H1 (cell line): Measurements from ENCODE around the gene CELF2. TPM values are rescaled to one million over a fixed set of nuclear protein-coding genes. Genes with fewer than 3 reads are reported as not detected.

Experiments
- RFX5 ChIP-seq: IDR thresholded peaks from 2 replicates; pipeline ENCODE4 v1.6.1; 2011; ENCODE audit warnings: low read depth, low read length, improper control_type of control experiment, borderline replicate concordance
- SRF ChIP-seq: IDR thresholded peaks from 2 replicates; pipeline ENCODE4 v1.6.1; 2011; ENCODE audit warnings: mild to moderate bottlenecking, low read depth, low read length, moderate library complexity
- TAF1 ChIP-seq: IDR thresholded peaks from 2 replicates; pipeline ENCODE4 v1.6.1; 2011; ENCODE audit warnings: mild to moderate bottlenecking, low read depth, low read length
- polyA plus RNA-seq, 7 experiments: library from polyadenylated mRNA; depleted of rRNA in 3 of 7; stranded (reverse) in 5 of 7; unstranded in 2 of 7; fragments of >200 nt in 5 of 7; fragments of 200-250 nt in 2 of 7; gene quantifications; 1 replicate in 5 of 7; 2 replicates in 1 of 7; 4 replicates in 1 of 7; pipeline versions ENCODE4 v1.2.1 to v1.2.3, GENCODE V29; 2011 to 2013; ENCODE audit warnings: missing spikeins in 2 of 7, mixed read lengths in 2 of 7
- total RNA-seq: library from RNA; stranded (reverse); fragmentation: NEBNext Ultra II Directional; extraction: Animal tissue kit (Norgen Biotek cat#: 25700); gene quantifications from 2 replicates; pipeline ENCODE4 v1.2.1, GENCODE V29; 2021

CELF2 gene
- total and polyA plus RNA-seq, 2 of the 8 experiments (the other 6 are each of a cell fraction or from before 2014, with no cell fraction given), result 18.3 to 22.7 TPM

- TF ChIP-seq SRF (no peak), TAF1 (no peak), RFX5 (no peak)
These were observed 95.5 kb downstream of the CELF2 start (continued) for GRCh38 chr10:11113156-11113555.
